Measurements from ENCODE around the gene CDK11B. TPM values are rescaled to one million over a fixed set of nuclear protein-coding genes. Genes with fewer than 3 reads are reported as not detected.
"Not testable (repeated sequence)": the region's sequence is repeated elsewhere in the genome, so short reads cannot be mapped to it uniquely, and the experiment has no call there.

The CDK11B gene
- total RNA-seq, result 34.9 and 35.6 TPM in 2 replicates

- intact Hi-C loops (cut with micrococcal nuclease), result not testable (repeated sequence)
Observed at GRCh38 chr1:1658583-1659549, at the start of gene CDK11B. TSS of gene CDK11B (minus strand) at chr1:1659004. CDS start at chr1:1657485, 1,519 bp downstream.

GRCh38 chr1:1707897-1708296 lies 49.1 kb upstream of the CDK11B start:
- intact Hi-C loops (cut with micrococcal nuclease), result not testable (repeated sequence)

- intact Hi-C loops (cut with micrococcal nuclease), result not testable (repeated sequence)
Observed at GRCh38 chr1:1707241-1707640, 48.4 kb upstream of the CDK11B start.

GRCh38 chr1:1705623-1706022 lies 46.8 kb upstream of the CDK11B start:
- intact Hi-C loops (cut with micrococcal nuclease), result not testable (repeated sequence)

GRCh38 chr1:1704284-1704957 lies 45.6 kb upstream of the CDK11B start:
- intact Hi-C loops (cut with micrococcal nuclease), result not testable (repeated sequence)

- intact Hi-C loops (cut with micrococcal nuclease), result no loop called here
Observed at GRCh38 chr1:1703796-1704195, 45.0 kb upstream of the CDK11B start.

DNA sequence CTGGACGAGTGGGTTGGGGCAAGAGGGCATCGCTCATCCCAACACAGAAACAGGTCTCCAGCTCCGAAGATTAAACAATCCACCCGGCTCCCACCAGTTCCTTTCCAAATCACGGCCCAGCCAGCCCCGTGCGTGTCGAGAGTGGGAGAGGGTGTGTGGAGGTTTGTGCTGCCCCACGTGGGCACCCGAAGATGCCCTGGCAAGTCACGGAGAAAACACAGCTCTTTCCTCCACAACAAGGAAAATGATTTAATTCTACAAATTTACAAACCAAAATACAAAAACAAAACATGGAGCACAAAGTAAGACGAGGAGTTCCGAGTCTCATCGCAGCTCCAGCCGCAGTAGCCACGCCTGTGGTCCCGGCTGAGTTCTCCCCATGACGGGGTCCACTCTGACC lies 43.7 kb upstream of the CDK11B start:
- intact Hi-C loops (cut with micrococcal nuclease), result not testable (repeated sequence)

- intact Hi-C loops (cut with micrococcal nuclease), result not testable (repeated sequence)
Observed at GRCh38 chr1:1700557-1700956, 41.8 kb upstream of the CDK11B start.

- intact Hi-C loops (cut with micrococcal nuclease), result not testable (repeated sequence)
Observed at GRCh38 chr1:1700067-1700466, 41.3 kb upstream of the CDK11B start.

DNA sequence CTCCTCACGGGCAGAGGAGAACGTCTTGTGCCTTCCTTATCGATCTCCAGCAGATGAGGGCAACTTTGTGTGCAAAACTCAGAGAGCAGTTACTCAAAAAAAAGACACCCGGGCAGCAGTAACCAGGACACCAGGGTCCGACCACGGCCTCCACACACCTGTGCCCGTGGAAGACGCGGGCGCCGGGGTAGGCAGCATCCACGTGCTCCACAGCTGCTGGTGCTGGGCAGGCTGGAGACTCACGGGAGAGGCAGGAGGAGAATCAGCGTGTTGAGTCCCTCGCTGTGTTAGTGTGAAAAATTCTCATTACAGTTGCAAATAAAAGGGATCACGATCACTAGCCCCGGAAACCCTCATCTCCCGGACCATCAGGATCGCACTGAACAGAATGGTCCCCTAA lies 40.3 kb upstream of the CDK11B start:
- intact Hi-C loops (cut with micrococcal nuclease), result loop anchor here (10.0 kb wide), 1 partner anchor 46 kb away; no protein-coding TSS in a partner anchor

DNA sequence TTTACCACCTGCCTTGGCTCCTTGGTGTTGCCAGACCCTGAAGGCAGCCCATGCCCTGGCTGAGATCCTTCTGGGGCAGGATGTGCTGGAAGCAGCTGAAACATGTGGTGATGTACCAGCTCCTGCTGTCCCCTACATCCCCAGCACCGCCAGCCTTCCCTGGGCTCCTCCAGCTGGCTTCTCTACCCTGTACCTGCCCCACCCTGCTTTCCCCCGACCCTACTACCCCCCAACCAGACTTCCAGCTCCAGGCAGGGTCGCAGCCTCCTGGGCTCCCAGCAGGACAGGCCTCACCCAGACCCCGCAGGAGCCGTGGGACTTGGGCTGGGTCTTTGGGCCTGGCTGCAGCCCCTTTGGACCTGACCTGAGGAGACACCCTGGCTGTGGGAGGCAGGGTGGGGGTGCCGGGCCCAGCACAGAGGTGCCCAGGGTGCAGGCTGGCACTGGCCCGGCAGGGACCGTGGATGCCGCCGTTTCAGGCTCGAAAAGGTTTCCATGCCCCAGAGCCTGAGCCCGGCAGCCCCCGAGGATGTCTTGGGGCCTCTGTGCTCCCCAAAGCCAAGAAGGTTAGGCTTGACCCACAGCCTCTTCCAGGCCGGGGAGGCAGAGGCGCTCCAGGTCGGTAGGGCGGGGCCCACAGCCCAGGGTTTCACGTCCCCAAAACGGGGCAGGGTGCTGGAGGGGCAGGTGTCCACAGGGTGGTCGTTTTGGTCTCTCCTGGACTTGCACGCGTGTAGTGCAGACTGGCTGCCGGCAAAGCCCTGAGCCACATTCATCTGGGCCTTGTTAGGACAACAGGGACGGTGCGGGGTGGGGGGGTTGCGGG lies 38.8 kb upstream of the CDK11B start:
- intact Hi-C loops (cut with micrococcal nuclease), result loop anchor here (10.0 kb wide), 1 partner anchor 47 kb away; no protein-coding TSS in a partner anchor

GRCh38 chr1:1696431-1697357 lies 37.9 kb upstream of the CDK11B start:
- intact Hi-C loops (cut with micrococcal nuclease), result loop anchor here (10.0 kb wide), 1 partner anchor 48 kb away; no protein-coding TSS in a partner anchor

- intact Hi-C loops (cut with micrococcal nuclease), result loop anchor here (10.0 kb wide), 1 partner anchor 52 kb away; no protein-coding TSS in a partner anchor
Observed at GRCh38 chr1:1692714-1693647, 34.2 kb upstream of the CDK11B start, which contains the start of gene SLC35E2B. TSS of gene SLC35E2B (minus strand) at chr1:1692795. CDS start at chr1:1676699, 16,096 bp downstream.

DNA sequence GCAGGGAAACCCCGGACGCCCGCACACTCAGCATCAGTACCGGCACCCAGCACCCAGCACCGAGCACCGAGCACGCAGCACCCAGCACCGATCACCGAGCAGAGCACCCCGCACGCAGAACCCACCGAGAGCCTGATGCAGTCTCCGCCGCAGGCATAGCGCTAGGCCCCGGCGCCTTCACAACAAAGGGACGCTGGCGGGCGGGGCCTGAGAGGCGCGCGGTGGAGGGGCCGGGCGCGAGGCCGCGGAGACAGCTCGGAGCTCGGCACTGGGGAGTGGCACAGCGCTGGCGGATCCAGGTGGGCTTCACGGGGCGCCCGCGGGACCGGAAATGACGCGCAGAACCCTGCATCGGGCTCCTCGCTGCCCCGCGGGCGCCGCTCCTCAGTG lies 33.5 kb upstream of the CDK11B start:
- intact Hi-C loops (cut with micrococcal nuclease), result loop anchor here (10.0 kb wide), 1 partner anchor 52 kb away; no protein-coding TSS in a partner anchor

- intact Hi-C loops (cut with micrococcal nuclease), result loop anchor here (10.0 kb wide), 1 partner anchor 53 kb away; no protein-coding TSS in a partner anchor
Observed at GRCh38 chr1:1691443-1691842, 32.6 kb upstream of the CDK11B start.

DNA sequence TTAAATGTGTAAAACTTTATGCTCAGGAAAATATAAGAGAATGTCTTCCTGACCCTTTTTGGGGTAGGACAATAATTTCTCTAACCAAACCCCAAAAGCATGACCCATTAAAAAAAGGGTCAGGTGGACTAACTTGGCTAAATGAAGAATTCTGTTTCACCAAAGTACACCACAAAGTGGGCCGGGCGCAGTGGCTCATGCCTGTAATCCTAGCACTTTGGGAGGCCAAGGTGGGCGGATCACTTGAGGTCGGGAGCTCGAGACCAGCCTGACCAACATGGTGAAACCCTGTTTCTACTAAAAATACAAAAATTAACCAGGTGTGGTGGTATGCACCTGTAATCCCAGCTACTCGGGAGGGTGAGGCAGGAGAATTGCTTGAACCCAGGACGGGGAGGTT lies 30.7 kb upstream of the CDK11B start:
- intact Hi-C loops (cut with micrococcal nuclease), result not testable (repeated sequence)

GRCh38 chr1:1687846-1688245 lies 29.0 kb upstream of the CDK11B start:
- intact Hi-C loops (cut with micrococcal nuclease), result no loop called here

- intact Hi-C loops (cut with micrococcal nuclease), result no loop called here
Observed at GRCh38 chr1:1684031-1684681, 25.4 kb upstream of the CDK11B start.

Measured in T-helper 2 cell treated with Interferon-gamma antibody and Interleukin-4, amounts not matched to agents 100 ng/mL and 5 ng/mL, for 36 hours (primary cell).